ENCODE data around the gene PRDM5. TPM values are rescaled to one million over a fixed set of nuclear protein-coding genes. Genes with fewer than 3 reads are reported as not detected.

Gene PRDM5
- polyA plus RNA-seq, 1 donor (not counting 4 experiments of a cell fraction or from before 2014, with no cell fraction given) = 3.6 TPM

DNA sequence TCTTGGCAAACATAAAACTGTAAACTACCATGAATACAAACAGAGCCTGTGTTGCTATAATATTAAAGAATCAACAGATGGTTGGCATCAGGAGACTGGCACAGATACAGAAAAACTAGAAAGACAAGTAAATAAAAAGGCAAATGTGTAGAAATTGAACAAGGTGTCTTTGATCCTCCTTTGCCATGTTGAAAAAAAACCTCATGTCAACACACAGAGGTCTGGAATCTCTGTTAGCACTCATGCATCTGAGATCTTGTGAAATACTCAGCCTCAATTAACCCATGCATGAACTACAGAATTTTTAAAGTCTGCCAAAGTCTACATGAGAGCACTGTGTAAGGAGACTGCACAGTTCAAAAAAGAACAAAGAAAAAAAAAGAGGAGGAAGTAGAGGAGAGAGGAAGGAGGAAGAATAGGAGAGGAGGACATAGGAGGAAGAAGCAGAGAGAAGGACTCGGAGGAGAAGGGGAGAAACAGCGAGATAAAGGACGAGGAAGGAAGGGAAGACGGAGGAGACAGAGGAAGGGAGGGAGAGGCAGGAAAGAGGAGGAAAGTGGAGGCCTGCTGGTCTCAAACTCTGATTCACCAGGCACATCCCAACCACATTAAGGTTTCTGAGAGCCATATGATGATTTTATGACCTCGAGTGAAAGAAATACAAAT is 52.8 kb downstream of the PRDM5 start:
- FAIRE-seq (no peak), DNase-seq (ENCODE audit: low read depth, low spot score) (no peak)
- H3K9me3 ChIP-seq (ENCODE audit: control insufficient read depth, low read depth, low read length) = no peaks in the 10 kb centered on the region
- H3K79me2 ChIP-seq (ENCODE audit: control insufficient read depth, insufficient read depth, low read length) = no peaks in the 10 kb centered on the region
- H3K9me1 ChIP-seq (ENCODE audit: control insufficient read depth, extremely low read depth, insufficient read depth, low read length) = peaks cover 5% of the 10 kb centered on the region
- no peaks in the 10 kb centered on the region for H3K36me3 ChIP-seq (ENCODE audit: control insufficient read depth in 2 of 2, extremely low read depth in 1 of 2, insufficient read depth in 2 of 2, low read length in 2 of 2)
- TF ChIP-seq, protein P1, sequence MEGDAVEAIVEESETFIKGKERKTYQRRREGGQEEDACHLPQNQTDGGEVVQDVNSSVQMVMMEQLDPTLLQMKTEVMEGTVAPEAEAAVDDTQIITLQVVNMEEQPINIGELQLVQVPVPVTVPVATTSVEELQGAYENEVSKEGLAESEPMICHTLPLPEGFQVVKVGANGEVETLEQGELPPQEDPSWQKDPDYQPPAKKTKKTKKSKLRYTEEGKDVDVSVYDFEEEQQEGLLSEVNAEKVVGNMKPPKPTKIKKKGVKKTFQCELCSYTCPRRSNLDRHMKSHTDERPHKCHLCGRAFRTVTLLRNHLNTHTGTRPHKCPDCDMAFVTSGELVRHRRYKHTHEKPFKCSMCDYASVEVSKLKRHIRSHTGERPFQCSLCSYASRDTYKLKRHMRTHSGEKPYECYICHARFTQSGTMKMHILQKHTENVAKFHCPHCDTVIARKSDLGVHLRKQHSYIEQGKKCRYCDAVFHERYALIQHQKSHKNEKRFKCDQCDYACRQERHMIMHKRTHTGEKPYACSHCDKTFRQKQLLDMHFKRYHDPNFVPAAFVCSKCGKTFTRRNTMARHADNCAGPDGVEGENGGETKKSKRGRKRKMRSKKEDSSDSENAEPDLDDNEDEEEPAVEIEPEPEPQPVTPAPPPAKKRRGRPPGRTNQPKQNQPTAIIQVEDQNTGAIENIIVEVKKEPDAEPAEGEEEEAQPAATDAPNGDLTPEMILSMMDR (optimal IDR thresholded peaks at IDR 0.05 in 1 of 3, IDR thresholded peaks at IDR 0.05 in 1 of 3, conservative IDR thresholded peaks at IDR 0.05 in 1 of 3; ENCODE audit: extremely low read depth in 1 of 3, insufficient read depth in 2 of 3, low read length in 3 of 3) = no peak
- TF ChIP-seq EZH2 (IDR thresholded peaks at IDR 0.05; ENCODE audit: low read length) = no peak
- dilution Hi-C loops (cut with MboI; ENCODE audit: extremely low pct_ligation_motif_present, low sequenced_read_pairs) = no loop called here
- H3K4me3 ChIP-seq (ENCODE audit: control insufficient read depth in 2 of 3, extremely low read depth in 1 of 3, insufficient read depth in 2 of 3, low read depth in 1 of 3, low read length in 3 of 3) = no peak overlapping the region
- H2AFZ ChIP-seq (ENCODE audit: control insufficient read depth, low read length) = no peak overlapping the region
- H3K9ac ChIP-seq (ENCODE audit: control insufficient read depth, extremely low read depth, insufficient read depth, low read length) = no peak overlapping the region
- no peak overlapping the region for H3K27ac ChIP-seq (ENCODE audit: control insufficient read depth, insufficient read depth, low read length)
- no peaks in the 10 kb centered on the region for H3K4me1 ChIP-seq (ENCODE audit: control insufficient read depth, extremely low read depth, insufficient read depth, low read length)
- H3K27me3 ChIP-seq (ENCODE audit: control insufficient read depth, extremely low read depth, insufficient read depth, low read length) = no peaks in the 10 kb centered on the region
- H3K4me2 ChIP-seq (ENCODE audit: control insufficient read depth, extremely low read depth, insufficient read depth, low read depth, low read length) = no peak overlapping the region
- H4K20me1 ChIP-seq (ENCODE audit: control insufficient read depth, extremely low read depth, insufficient read depth, low read length) = no peaks in the 10 kb centered on the region

DNA sequence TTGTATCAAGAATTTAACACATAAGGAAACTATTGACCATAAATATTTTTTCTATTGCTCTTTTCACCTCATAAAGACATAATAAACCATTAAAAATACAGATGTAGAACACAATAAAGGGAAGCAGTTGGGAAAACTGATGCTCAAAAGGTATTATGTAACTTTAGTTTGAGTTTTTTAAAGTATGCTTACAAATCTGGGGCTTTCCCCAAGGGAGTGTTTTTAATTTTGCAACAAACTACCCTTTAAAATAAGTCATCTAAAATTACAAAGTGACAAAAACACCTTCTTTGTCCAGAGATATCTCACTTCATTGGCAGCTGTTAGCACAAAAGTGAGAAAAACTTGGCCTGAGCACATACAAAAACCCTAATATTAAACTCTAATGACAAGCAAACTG is 55.0 kb downstream of the PRDM5 start:
- H3K36me3 ChIP-seq (ENCODE audit: control insufficient read depth in 2 of 2, extremely low read depth in 1 of 2, insufficient read depth in 2 of 2, low read length in 2 of 2) = no peaks in the 10 kb centered on the region
- FAIRE-seq (no peak), DNase-seq (ENCODE audit: low read depth, low spot score) (no peak)
- no peak overlapping the region for H3K27ac ChIP-seq (ENCODE audit: control insufficient read depth, insufficient read depth, low read length)
- H3K4me1 ChIP-seq (ENCODE audit: control insufficient read depth, extremely low read depth, insufficient read depth, low read length) = no peaks in the 10 kb centered on the region
- H4K20me1 ChIP-seq (ENCODE audit: control insufficient read depth, extremely low read depth, insufficient read depth, low read length) = no peaks in the 10 kb centered on the region
- H3K9me3 ChIP-seq (ENCODE audit: control insufficient read depth, low read depth, low read length) = no peaks in the 10 kb centered on the region
- H3K27me3 ChIP-seq (ENCODE audit: control insufficient read depth, extremely low read depth, insufficient read depth, low read length) = no peaks in the 10 kb centered on the region
- no peak overlapping the region for H3K4me3 ChIP-seq (ENCODE audit: control insufficient read depth in 2 of 3, extremely low read depth in 1 of 3, insufficient read depth in 2 of 3, low read depth in 1 of 3, low read length in 3 of 3)
- H3K9me1 ChIP-seq (ENCODE audit: control insufficient read depth, extremely low read depth, insufficient read depth, low read length) = peaks cover 5% of the 10 kb centered on the region
- TF ChIP-seq, protein P1 (optimal IDR thresholded peaks at IDR 0.05 in 1 of 3, IDR thresholded peaks at IDR 0.05 in 1 of 3, conservative IDR thresholded peaks at IDR 0.05 in 1 of 3; ENCODE audit: extremely low read depth in 1 of 3, insufficient read depth in 2 of 3, low read length in 3 of 3) = no peak
- no peak for TF ChIP-seq EZH2 (IDR thresholded peaks at IDR 0.05; ENCODE audit: low read length)
- dilution Hi-C loops (cut with MboI; ENCODE audit: extremely low pct_ligation_motif_present, low sequenced_read_pairs) = no loop called here
- H2AFZ ChIP-seq (ENCODE audit: control insufficient read depth, low read length) = no peak overlapping the region
- no peak overlapping the region for H3K4me2 ChIP-seq (ENCODE audit: control insufficient read depth, extremely low read depth, insufficient read depth, low read depth, low read length)
- no peak overlapping the region for H3K9ac ChIP-seq (ENCODE audit: control insufficient read depth, extremely low read depth, insufficient read depth, low read length)
- H3K79me2 ChIP-seq (ENCODE audit: control insufficient read depth, insufficient read depth, low read length) = no peaks in the 10 kb centered on the region

All from keratinocyte (primary cell).